ENCODE results near the gene C2CD3.
"Not testable (repeated sequence)": the region's sequence is repeated elsewhere in the genome, so short reads cannot be mapped to it uniquely, and the experiment has no call there.

Gene C2CD3

DNA sequence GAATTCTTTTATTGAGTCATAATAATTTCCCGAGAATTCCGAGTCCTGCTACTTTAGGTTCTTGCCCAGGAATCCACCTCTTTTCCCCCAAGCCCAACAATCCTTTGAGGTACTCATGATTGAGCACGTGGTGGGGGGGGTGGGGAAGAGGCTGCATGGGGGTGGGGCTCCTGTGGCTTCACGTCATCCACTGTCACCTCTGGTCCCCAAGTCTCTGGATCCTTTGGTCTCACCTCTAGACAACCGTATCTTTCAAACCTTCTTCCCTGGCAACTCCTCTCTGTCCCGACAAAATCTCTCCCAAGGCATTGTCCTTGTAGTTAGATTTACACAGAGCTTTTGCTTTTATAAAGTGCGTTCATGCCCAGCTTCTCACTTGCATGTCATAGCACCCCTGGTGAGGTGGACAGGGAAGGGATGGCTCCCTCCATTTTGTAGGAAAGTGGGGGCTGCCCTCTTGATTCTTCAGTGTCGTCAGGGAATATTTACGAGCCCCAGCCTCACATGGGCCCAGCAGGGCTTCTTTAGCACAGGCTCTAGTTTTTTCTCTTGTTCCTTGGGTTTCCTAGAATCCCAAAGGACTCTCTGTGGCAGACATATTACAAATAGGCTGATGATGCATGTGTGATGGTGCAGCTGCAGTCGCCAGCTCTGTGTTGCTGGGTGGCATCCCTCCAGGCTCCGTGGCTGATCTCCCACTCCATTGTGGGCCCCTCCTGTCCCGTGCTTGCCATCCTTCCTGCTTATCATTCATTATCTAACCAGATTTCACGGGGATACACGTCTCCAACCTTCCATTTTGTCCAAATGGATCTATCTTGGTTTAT is 170.3 kb downstream of the C2CD3 start:
- DNase-seq: peak; percentile 49

DNA sequence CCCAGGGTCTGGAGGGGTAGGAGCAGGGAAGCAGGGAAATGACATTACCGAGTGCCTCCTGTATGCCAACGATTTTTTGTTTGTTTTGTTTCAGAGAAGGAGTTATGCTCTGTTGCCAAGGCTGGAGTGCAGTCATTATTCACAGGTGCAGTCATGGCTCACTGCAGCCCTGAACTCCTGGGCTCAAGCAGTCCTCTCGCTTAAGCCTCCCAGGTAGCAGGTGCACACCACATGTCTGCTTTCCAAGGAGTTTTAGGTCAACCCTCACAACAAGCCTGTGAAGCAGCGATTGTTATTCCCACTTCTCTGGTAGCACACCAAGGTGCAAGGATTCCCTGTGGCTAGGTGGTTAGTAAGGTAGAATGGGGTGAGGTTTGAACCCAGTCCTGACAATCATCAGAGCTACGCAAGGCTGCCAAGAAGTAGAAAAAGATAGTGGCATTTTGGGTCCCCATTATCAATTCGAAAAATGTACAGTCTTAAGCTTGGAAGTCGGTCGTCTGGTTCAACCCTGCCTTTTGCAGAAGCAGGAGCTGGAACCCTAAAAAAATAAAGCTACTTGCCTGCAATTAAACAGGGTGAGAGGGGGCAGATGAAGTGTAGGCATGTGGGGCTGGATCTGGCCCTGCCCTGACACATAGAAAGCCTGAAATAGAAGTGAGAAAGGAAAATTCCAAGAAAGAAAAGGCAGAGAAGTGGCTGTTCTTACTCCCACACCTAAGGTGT is 171.1 kb downstream of the C2CD3 start:
- DNase-seq: no peak

DNA sequence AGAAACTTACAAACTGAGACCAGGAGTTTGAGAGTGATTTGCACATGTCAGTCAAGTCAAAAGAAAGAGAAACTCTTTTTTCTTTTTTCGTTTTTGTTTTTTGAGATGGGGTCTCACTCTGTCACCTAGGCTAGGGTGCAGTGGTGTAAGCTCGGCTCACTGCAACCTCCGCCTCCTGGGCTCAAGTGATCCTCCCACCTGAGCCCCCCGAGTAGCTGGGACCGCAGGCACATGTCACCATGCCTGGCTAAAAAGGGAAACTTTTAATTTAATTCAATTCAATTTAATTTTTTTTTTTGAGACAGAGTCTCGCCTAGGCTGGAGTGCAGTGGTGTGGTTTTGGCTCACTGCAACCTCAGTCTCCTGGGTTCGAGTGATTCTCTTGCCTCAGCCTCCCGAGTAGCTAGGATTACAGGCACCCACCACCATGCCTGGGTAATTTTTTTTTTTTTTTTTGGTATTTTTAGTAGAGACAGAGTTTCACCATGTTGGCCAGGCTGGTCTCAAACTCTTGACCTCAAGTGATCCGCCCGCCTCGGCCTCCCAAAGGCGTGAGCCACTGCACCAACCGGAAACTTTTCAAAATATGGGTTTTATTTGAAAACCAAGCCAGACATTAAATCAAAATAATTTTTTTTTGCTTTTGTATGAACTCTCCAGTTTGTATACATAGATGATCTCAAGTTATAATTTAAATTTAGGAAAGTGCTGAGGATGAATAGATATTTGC is 171.8 kb downstream of the C2CD3 start:
- DNase-seq: no peak

DNA sequence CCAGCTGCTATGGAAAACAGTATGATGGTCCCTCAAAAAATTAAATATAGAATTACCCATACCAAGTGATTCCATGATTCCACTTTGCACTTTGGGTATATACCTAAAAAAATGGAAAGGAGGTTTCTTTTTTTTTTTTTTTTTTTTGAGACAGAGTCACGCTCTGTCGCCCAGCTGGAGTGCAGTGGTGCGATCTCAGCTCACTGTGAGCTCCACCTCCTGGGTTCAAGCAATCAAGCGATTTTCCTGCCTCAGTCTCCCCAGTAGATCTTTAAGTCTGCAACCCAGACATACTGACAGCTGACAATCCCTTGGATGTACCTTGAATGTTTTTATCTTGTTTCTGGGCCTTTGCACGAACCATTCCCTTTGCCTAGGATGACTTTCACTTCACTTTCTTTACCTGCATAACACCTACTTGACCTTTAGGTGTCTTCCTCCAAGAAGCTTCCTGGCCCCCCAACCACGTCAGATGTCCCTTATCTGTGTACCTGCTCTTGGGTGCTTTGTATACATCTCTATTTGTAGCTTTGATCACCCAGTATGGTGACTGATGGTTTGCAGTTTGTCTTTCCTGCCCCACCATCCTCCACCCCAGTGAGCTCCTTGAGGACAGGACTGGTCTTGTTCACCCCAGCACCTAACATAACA is 173.6 kb downstream of the C2CD3 start:
- DNase-seq: no peak

DNA sequence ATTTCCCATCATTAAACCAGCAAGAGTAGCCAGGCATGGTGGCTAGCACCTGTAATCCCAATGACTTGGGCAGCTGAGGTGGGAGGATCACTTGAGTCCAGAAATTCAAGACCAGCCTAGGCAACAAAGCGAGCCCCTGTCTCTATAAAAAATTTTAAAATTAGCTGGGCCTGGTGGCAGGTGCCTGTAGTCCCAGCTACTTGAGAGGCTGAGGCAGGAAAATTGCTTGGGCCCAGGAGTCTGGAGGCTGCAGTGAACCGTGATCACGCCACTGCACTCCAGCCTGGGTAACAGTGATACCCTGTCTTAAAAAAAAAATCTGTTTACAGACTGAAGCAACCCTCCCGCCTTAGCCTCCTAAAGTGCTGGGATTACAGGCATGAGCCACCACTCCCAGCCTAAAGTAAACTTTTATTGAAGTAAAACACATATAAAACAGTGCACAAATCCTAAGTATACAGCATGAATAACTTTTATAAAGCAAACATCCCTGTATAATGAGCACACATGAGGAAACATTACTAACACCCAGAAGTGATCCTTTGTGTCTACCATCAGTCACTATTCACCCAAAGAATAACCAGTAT is 174.5 kb downstream of the C2CD3 start:
- no peak for DNase-seq

GRCh38 chr11:73995731-73996130 is 175.1 kb downstream of the C2CD3 start:
- peak; percentile 70 for DNase-seq

DNA sequence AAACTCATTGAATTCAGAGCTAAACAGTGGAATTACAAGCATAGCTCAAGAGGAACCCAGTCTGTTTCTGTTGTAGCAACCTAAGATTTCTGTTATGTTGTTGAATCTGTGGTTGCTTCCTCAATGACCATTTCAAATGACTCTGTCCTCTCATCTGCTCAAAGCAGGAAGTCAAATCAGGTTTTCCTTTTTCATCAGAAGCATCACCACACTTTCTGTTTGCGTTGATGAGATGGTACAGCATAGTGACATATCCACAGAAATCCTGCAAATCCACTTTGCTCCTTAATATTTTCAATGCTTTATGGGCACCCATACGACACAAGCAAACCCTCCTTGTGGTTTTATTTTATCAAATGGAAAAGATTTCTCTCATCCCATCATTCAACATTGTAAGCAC is 175.6 kb downstream of the C2CD3 start:
- DNase-seq: peak; percentile 86

DNA sequence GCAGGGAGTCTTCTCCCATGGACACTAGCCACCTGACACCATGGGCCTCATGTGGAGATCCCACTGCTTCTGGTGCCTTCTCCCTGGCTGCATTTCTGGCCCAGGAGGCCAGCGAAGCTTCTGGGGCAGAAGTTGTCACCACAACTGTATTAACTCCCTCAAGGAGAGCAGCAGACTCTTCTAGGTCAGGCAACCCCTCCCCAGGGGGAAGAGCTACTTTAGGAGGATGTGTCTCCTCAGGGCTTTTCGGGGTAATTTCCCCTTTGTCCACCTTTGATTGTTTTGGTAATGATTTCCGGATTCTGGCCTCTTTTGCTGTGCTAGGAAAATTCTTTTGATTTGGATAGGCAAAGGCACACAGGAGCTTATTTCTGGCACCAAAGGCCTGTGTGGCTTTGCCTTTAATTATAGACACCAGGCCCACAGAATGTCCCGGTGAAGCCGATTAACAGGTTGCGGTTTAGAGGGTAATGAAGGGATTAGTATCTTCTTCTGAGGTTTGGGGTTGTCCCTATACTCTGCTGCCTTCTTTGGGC is 179.3 kb downstream of the C2CD3 start:
- DNase-seq: no peak

- DNase-seq: no peak
Measured at GRCh38 chr11:73990730-73991129, 180.1 kb downstream of the C2CD3 start.

- DNase-seq: no peak
Measured at GRCh38 chr11:73989156-73989555, 181.6 kb downstream of the C2CD3 start.

DNA sequence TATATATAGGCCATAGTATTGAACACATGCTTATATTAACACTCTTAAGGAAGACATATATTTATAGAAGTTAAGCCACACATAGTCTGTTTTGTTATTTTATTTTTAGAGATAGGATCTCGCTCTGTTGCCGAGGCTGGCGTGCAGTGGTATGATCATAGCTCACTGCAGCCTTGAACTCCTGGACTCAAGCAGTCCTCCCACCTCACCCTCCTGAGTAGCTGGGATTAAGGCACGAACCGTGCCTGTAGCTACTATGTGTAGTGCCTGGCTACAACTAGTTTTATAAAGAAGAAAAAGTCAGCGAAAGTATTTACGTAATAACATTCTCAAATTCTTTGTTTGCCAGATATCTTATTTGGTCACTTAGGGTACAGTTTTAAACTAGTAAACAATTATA is 182.6 kb downstream of the C2CD3 start:
- DNase-seq: no peak

- not testable (repeated sequence) for DNase-seq
Measured at GRCh38 chr11:73985661-73986060, 185.1 kb downstream of the C2CD3 start.

- no peak for DNase-seq
Measured at GRCh38 chr11:73983741-73984538, 186.9 kb downstream of the C2CD3 start.

GRCh38 chr11:73982990-73983740 is 187.6 kb downstream of the C2CD3 start:
- peak; percentile 97 for DNase-seq

GRCh38 chr11:73982595-73982989 is 188.2 kb downstream of the C2CD3 start, which contains the start of gene UCP2:
UCP2 (minus strand) TSS chr11:73982843; CDS start chr11:73978378, 4,465 bp downstream.
- DNase-seq: peak; percentile 92

DNA sequence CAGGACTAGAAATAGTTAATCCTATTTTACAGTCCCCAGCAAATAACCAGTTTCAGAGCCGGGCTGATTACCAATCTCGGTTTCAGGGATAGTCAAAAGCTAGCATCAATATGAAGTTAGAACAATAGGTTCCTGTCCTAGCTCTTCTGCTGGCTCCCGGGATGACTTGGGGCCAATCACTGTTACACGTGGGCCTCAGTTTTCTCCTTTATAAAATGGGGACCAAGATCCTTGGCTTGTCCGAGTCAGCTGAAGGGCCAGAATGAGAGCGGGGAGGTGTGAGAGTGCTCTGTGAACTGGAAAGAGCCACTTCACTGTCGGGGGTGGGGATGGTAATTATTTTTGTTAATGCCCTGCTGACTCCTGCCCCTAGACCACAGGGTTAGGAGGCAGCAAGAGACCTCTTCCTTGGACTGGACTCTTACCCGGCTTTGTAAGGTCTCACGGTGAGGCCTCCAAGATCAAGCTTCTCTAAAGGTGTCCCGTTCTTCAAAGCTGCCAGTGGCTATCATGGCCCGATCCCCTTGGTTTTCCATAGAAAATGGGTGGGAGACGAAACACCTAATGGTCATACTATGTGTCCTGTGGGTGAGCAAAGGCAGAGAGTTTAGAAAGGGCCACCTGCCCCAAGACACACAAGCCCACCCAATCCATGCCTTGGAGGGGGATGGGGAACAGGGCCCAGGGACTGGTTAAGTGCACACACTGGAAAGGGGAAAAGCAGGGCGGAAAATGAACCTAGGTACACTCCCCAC is 189.6 kb downstream of the C2CD3 start:
- DNase-seq: no peak

DNA sequence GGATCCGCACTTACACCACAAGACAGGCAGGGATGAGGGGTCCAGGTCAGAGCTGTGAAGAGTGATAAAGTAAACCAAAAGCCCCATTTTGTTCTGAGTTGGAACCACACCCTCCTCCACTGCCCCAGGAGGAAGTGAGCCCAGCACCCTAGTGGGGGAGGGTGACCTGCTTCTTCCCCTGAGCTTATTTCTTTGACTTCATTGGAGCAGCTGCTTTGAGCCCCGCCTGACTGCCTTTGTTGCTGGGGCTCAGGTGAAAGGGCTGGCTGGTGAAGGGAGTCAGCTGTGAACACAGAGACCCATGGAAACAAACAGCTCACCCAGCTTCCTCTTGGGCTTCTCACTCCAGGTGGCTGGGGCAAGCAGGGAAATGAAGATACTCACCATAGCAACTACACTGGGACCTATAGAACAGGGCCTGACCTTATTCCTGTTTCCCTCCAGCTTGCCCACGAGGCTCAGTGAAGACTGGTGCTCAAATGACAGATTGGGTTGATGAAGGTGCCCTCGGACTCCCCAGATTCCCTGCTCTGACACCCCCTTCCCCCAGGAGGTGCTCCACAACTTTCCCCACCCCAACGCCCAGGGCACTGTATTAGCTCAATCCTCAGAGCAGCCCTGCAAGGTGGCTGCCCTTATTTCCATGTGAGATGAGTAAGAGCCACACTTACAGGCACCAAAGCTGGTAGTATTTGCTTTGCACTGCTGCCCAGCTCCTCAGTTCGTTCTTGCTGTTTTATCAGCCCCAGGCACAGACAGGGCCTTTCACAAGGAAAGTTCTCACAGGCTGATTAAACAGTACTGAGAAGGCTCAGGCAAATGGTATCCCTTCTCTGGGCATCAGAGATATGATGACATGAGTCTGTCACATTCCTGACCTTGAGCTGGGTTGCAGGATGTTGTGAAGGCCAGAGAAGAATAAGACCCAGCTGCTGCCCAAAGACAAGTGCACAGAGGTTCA is 190.5 kb downstream of the C2CD3 start:
- DNase-seq: peak; percentile 80

DNA sequence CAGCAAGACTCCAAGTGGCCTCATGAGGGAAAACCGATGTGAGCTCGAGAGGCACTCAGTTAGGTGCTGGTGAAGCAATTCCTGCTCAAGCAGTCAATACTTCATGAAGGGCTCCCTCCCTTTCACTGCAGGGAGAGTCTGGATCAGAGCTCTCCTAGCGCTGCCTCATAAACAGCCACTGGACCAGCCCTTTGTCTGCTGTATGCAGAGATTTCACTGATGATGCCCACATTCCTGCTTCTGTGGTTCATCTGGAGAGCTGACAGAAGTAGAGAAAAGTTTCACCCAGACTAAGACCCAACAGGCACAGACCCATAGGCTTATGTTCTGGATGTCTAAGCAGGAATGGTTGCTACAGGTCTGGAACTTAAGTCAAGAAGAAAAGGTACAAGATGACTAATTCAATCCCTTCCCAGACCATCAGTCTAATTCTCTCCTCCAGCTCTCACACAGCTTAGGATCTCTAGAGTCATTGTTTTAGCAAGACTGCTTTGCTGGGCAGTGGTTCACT is 192.2 kb downstream of the C2CD3 start:
- no peak for DNase-seq
